ENCODE measurements around the gene ELF5. TPM values are rescaled to one million over a fixed set of nuclear protein-coding genes. Genes with fewer than 3 reads are reported as not detected.

The ELF5 gene
- total and polyA plus RNA-seq, 2 donors (not counting 3 experiments of a cell fraction or from before 2014, with no cell fraction given): not detected

- intact Hi-C loops (cut with micrococcal nuclease): no loop called here
- TF ChIP-seq POLR2AphosphoS5 (IDR thresholded peaks at IDR 0.05; ENCODE audit: insufficient read depth, low read depth, low read length) (no peak), MAX (IDR thresholded peaks at IDR 0.05; ENCODE audit: insufficient read depth, insufficient read length) (no peak), CTCF (IDR thresholded peaks at IDR 0.05; ENCODE audit: extremely low read depth in 1 of 2, insufficient read depth in 1 of 2, low read depth in 1 of 2, low read length in 2 of 2) (no peak), GATA2 (IDR thresholded peaks at IDR 0.05; ENCODE audit: insufficient read depth, insufficient read length, low read depth, low read length) (no peak), EZH2 (IDR thresholded peaks at IDR 0.05; ENCODE audit: borderline replicate concordance, low read depth, low read length, severe bottlenecking) (no peak), JUN (IDR thresholded peaks at IDR 0.05; ENCODE audit: borderline replicate concordance, insufficient read depth, insufficient read length, low read depth) (no peak), FOS (IDR thresholded peaks at IDR 0.05; ENCODE audit: borderline replicate concordance, insufficient read depth, low read length) (no peak), MYC (IDR thresholded peaks at IDR 0.05; ENCODE audit: low read depth, low read length) (no peak), POLR2A (IDR thresholded peaks at IDR 0.05; ENCODE audit: low read depth, low read length) (no peak)
- no peak overlapping the region for H3K4me3 ChIP-seq (replicated peaks in 1 of 3; ENCODE audit: insufficient read depth in 1 of 3, low read depth in 1 of 3, low read length in 3 of 3)
- H2AFZ ChIP-seq (ENCODE audit: low read depth, low read length): no peak overlapping the region
- H3K9ac ChIP-seq (replicated peaks; ENCODE audit: extremely low read depth, insufficient read depth, low read length): no peak overlapping the region
- H3K27ac ChIP-seq (ENCODE audit: insufficient read depth, low read depth, low read length): no peak overlapping the region
- dilution Hi-C loops (cut with MboI; ENCODE audit: extremely low pct_ligation_motif_present, low sequenced_read_pairs): no loop called here
- H3K27me3 ChIP-seq (ENCODE audit: control insufficient read depth in 2 of 2, insufficient read depth in 2 of 2, low read length in 2 of 2): peaks cover 0 to 2% of the 10 kb centered on the region in 2 experiments
- no peaks in the 10 kb centered on the region for H4K20me1 ChIP-seq (replicated peaks; ENCODE audit: control insufficient read depth, extremely low read depth, insufficient read depth, low read length)
- ChIA-PET POLR2A (no interaction called here), CTCF (no interaction called here)
- BruUV-seq (replicated peaks): no TSS peak
- no peak for FAIRE-seq
- no peak overlapping the region for H3K4me2 ChIP-seq (ENCODE audit: insufficient read depth, low read length)
- H3K4me1 ChIP-seq (ENCODE audit: control insufficient read depth, extremely low read depth, insufficient read depth, low read length): no peaks in the 10 kb centered on the region
- no peaks in the 10 kb centered on the region for H3K36me3 ChIP-seq (ENCODE audit: control insufficient read depth in 2 of 2, extremely low read depth in 1 of 2, insufficient read depth in 2 of 2, low read length in 2 of 2)
- no peak for DNase-seq (ENCODE audit: low read depth, low spot score)
- no peaks in the 10 kb centered on the region for H3K9me3 ChIP-seq (replicated peaks; ENCODE audit: control insufficient read depth, insufficient read depth, low read length)
- no peaks in the 10 kb centered on the region for H3K9me1 ChIP-seq (replicated peaks; ENCODE audit: control insufficient read depth, extremely low read depth, insufficient read depth, low read length)
- no peaks in the 10 kb centered on the region for H3K79me2 ChIP-seq (ENCODE audit: control insufficient read depth, insufficient read depth, low read length)
These were observed 21.2 kb upstream of the ELF5 start for GRCh38 chr11:34534826-34535225.

All from endothelial cell of umbilical vein (primary cell).